HepG2 (cell line): Measurements from ENCODE around the gene MBL2. TPM values are rescaled to one million over a fixed set of nuclear protein-coding genes. Genes with fewer than 3 reads are reported as not detected.

Experiments used
- FOXC1 ChIP-seq: sonication (generic); formaldehyde crosslinking; IDR thresholded peaks from 2 replicates; pipeline ENCODE4 v1.8.0; 2022; ENCODE audit warnings: mild to moderate bottlenecking, missing genetic modification reagents, borderline replicate concordance
- HIC2 ChIP-seq: sonication (generic); formaldehyde crosslinking; IDR thresholded peaks from 2 replicates; pipeline ENCODE4 v1.9.0; 2022; ENCODE audit warnings: low read depth, missing genetic modification reagents
- HMGXB4 ChIP-seq, 2 experiments: sonication (generic) in 1 of 2; formaldehyde crosslinking in 1 of 2; IDR thresholded peaks; 2 replicates each; pipeline versions ENCODE4 v1.4.0 to v1.6.1; 2018 to 2020; ENCODE audit warnings: missing genetic modification reagents in 2 of 2, borderline replicate concordance in 1 of 2, low read depth in 1 of 2, mild to moderate bottlenecking in 1 of 2, missing biosample characterization in 1 of 2
- KDM1A ChIP-seq: IDR thresholded peaks from 2 replicates; pipeline ENCODE4 v1.6.1; 2016; ENCODE audit warnings: missing compliant biosample characterization
- KDM6A ChIP-seq: IDR thresholded peaks from 2 replicates; pipeline ENCODE4 v1.6.1; 2016; ENCODE audit warnings: low read depth
- KLF16 ChIP-seq, 2 experiments: sonication (generic) in 1 of 2; formaldehyde crosslinking in 1 of 2; IDR thresholded peaks; 2 replicates each; pipeline versions ENCODE4 v1.6.1 to v1.8.0; 2016 to 2023; ENCODE audit warnings: missing genetic modification reagents in 2 of 2, missing compliant biosample characterization in 1 of 2
- PCBP2 ChIP-seq: fragments of 200-400 bp; formaldehyde crosslinking; optimal IDR thresholded peaks from 2 replicates; pipeline ENCODE3; 2018; ENCODE audit warnings: low read length, low read depth; ENCODE audit not compliant: poor library complexity, severe bottlenecking
- POLR2A ChIP-seq, 2 experiments: IDR thresholded peaks; 2 replicates each; pipeline ENCODE4 v1.6.1; 2011; ENCODE audit warnings: low read depth in 2 of 2, low read length in 2 of 2, mild to moderate bottlenecking in 1 of 2, moderate library complexity in 1 of 2; ENCODE audit not compliant: insufficient read depth in 1 of 2
- PTBP1 ChIP-seq: fragments of 200-400 bp; formaldehyde crosslinking; IDR thresholded peaks from 2 replicates; pipeline ENCODE4 v1.6.1; 2018; ENCODE audit warnings: low read length, low read depth; ENCODE audit not compliant: poor library complexity, severe bottlenecking
- REPIN1 ChIP-seq: sonication (generic); formaldehyde crosslinking; IDR thresholded peaks from 2 replicates; pipeline ENCODE4 v1.8.0; 2022; ENCODE audit warnings: missing genetic modification reagents, low read depth, mild to moderate bottlenecking, borderline replicate concordance
- SP4 ChIP-seq: sonication (generic); formaldehyde crosslinking; IDR thresholded peaks from 2 replicates; pipeline ENCODE4 v1.8.1; 2023; ENCODE audit warnings: mild to moderate bottlenecking, missing genetic modification reagents
- SP5 ChIP-seq: IDR thresholded peaks from 2 replicates; pipeline ENCODE4 v1.6.1; 2016; ENCODE audit warnings: low read depth, borderline replicate concordance
- TEAD3 ChIP-seq: optimal IDR thresholded peaks from 2 replicates; pipeline ENCODE3; 2016; ENCODE audit warnings: borderline replicate concordance
- TEF ChIP-seq: sonication (generic); formaldehyde crosslinking; IDR thresholded peaks from 2 replicates; pipeline ENCODE4 v1.5.0; 2020; ENCODE audit warnings: missing genetic modification reagents
- ZFP36 ChIP-seq: fragments of 150-350 bp; IDR thresholded peaks from 2 replicates; pipeline ENCODE4 v1.6.1; 2018; ENCODE audit warnings: borderline replicate concordance, low read length, low read depth; ENCODE audit not compliant: partially characterized antibody
- ZNF350 ChIP-seq: sonication (generic); formaldehyde crosslinking; IDR thresholded peaks from 2 replicates; pipeline ENCODE4 v1.4.0; 2020; ENCODE audit warnings: mild to moderate bottlenecking, low read depth, missing genetic modification reagents, borderline replicate concordance
- ZNF557 ChIP-seq: sonication (generic); formaldehyde crosslinking; IDR thresholded peaks from 2 replicates; pipeline ENCODE4 v1.4.0; 2020; ENCODE audit warnings: missing genetic modification reagents
- ZNF775 ChIP-seq: sonication (generic); formaldehyde crosslinking; IDR thresholded peaks from 2 replicates; pipeline ENCODE4 v1.4.0; 2020; ENCODE audit warnings: missing genetic modification reagents, mild to moderate bottlenecking, moderate library complexity, borderline replicate concordance
- ZSCAN12 ChIP-seq: sonication (generic); formaldehyde crosslinking; IDR thresholded peaks from 2 replicates; pipeline ENCODE4 v1.9.0; 2021; ENCODE audit warnings: mild to moderate bottlenecking, missing genetic modification reagents
- ZSCAN25 ChIP-seq: sonication (generic); formaldehyde crosslinking; IDR thresholded peaks from 2 replicates; pipeline ENCODE4 v1.8.0; 2022; ENCODE audit warnings: mild to moderate bottlenecking, missing genetic modification reagents
- ZSCAN31 ChIP-seq: sonication (generic); formaldehyde crosslinking; IDR thresholded peaks from 2 replicates; pipeline ENCODE4 v1.5.0; 2020; ENCODE audit warnings: low read depth, mild to moderate bottlenecking, missing genetic modification reagents
- polyA plus RNA-seq, 8 experiments: library from polyadenylated mRNA; depleted of rRNA in 3 of 8; stranded (reverse) in 7 of 8; unstranded in 1 of 8; fragments of >200 nt; fragmentation: Illumina TruSeq in 4 of 8; extraction: Trizol in 4 of 8; gene quantifications; 2 replicates each; pipeline versions ENCODE4 v1.2.1 to v1.2.3, GENCODE V29; 2011 to 2016; ENCODE audit warnings: low read depth in 4 of 8, missing spikeins in 1 of 8, mixed read lengths in 1 of 8; ENCODE audit not compliant: insufficient read depth in 1 of 8
- total RNA-seq, 5 experiments: library from RNA; depleted of rRNA; stranded (reverse); fragments of >200 nt; fragmentation: Illumina TruSeq; extraction: Trizol; gene quantifications; 2 replicates each; pipeline ENCODE4 v1.2.3, GENCODE V29; 2016; ENCODE audit warnings: low read depth in 1 of 5
- TF ChIP-seq, protein P1 (sequence below): IDR thresholded peaks from 2 replicates; pipeline ENCODE4 v1.6.1; 2016
- TF ChIP-seq, protein P2 (sequence below): IDR thresholded peaks from 2 replicates; pipeline ENCODE4 v1.6.1; 2018; ENCODE audit warnings: missing genetic modification reagents, mild to moderate bottlenecking, missing compliant biosample characterization

MBL2 gene
- total and polyA plus RNA-seq, 2 of the 13 experiments (the other 11 are each of a cell fraction or from before 2014, with no cell fraction given): 9.6 to 16.2 TPM

DNA sequence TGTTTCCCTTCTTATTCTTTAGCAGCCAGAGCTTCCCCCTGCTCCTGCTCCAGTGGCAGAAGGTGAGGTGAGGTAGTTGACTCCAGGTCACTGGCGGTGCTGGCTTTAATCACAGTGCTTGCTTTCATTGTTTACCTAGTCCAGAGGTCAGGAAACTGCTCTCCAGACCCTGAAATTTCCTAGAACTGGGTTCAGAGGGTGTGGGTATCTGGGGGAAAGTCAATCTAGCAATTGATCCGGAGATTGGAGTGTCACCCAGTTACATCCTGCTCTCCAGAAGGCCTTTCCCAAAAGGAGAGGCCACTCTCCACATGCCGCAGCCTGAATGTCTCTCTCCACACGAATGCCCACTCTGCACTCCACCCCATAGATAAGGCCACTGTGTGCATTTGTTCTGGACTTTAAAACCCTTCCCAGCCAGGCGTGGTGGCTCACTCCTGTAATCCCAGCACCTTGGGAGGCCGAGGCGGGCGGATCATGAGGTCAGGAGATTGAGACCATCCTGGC is 2.1 kb upstream of the MBL2 start (continued):
- TF ChIP-seq HIC2 (CRISPR knock-in tag) (peak; percentile 41; the same call in 1 of the 2 replicates), HMGXB4 (CRISPR knock-in tag; IDR thresholded peaks at IDR 0.05; ENCODE audit: borderline replicate concordance in 1 of 2, low read depth in 1 of 2) (peak; percentile 39 to 64; a peak in 2 of 4 replicates), TEF (no peak), SP5 (CRISPR knock-in tag) (peak; percentile 72), ZNF350 (CRISPR knock-in tag) (peak; percentile 82; the same call in 1 of the 2 replicates), FOXC1 (CRISPR knock-in tag) (no peak; the same call in 1 of the 2 replicates), ZFP36 (no peak), KLF16 (CRISPR knock-in tag; IDR thresholded peaks at IDR 0.05) (peak in 1 of 2 experiments; percentile 85; a peak in 2 of 4 replicates), ZSCAN31 (peak; percentile 79; the same call in 1 of the 2 replicates), PTBP1 (no peak), TEAD3 (CRISPR knock-in tag) (peak; percentile 88), KDM6A (CRISPR knock-in tag) (peak; percentile 94), POLR2A (IDR thresholded peaks at IDR 0.05; ENCODE audit: insufficient read depth in 1 of 2, low read depth in 2 of 2, low read length in 2 of 2) (peak in 1 of 2 experiments; percentile 77; a peak in 3 of 4 replicates), ZSCAN25 (CRISPR knock-in tag) (0 out of 2 replicates have a peak, but pooled peaks have one; percentile 7), ZSCAN12 (CRISPR knock-in tag) (no peak), ZNF775 (CRISPR knock-in tag) (0 out of 2 replicates have a peak, but pooled peaks have one; percentile 40), KDM1A (CRISPR knock-in tag) (peak; percentile 72), SP4 (CRISPR knock-in tag) (peak; percentile 58), PCBP2 (no peak), ZNF557 (CRISPR knock-in tag) (no peak), REPIN1 (CRISPR knock-in tag) (peak; percentile 94)
- TF ChIP-seq, protein P1, sequence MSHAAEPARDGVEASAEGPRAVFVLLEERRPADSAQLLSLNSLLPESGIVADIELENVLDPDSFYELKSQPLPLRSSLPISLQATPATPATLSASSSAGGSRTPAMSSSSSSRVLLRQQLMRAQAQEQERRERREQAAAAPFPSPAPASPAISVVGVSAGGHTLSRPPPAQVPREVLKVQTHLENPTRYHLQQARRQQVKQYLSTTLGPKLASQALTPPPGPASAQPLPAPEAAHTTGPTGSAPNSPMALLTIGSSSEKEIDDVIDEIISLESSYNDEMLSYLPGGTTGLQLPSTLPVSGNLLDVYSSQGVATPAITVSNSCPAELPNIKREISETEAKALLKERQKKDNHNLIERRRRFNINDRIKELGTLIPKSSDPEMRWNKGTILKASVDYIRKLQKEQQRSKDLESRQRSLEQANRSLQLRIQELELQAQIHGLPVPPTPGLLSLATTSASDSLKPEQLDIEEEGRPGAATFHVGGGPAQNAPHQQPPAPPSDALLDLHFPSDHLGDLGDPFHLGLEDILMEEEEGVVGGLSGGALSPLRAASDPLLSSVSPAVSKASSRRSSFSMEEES (CRISPR knock-in tag): peak; percentile 90
- TF ChIP-seq, protein P2, sequence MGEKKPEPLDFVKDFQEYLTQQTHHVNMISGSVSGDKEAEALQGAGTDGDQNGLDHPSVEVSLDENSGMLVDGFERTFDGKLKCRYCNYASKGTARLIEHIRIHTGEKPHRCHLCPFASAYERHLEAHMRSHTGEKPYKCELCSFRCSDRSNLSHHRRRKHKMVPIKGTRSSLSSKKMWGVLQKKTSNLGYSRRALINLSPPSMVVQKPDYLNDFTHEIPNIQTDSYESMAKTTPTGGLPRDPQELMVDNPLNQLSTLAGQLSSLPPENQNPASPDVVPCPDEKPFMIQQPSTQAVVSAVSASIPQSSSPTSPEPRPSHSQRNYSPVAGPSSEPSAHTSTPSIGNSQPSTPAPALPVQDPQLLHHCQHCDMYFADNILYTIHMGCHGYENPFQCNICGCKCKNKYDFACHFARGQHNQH (CRISPR knock-in tag): peak; percentile 93; the same call in 1 of the 2 replicates
